GM18508 (cell line): ENCODE data around the gene GRB14.
"Not testable (repeated sequence)": the region's sequence is repeated elsewhere in the genome, so short reads cannot be mapped to it uniquely, and the experiment has no call there.

Source experiments
- ATAC-seq: cut with Tn5 transposase; IDR thresholded peaks from one replicate; pipeline ENCODE4 v1.9.1; 2021; ENCODE audit warnings: moderate number of reproducible peaks; ENCODE audit not compliant: insufficient read depth, unreplicated experiment

The GRB14 gene

DNA sequence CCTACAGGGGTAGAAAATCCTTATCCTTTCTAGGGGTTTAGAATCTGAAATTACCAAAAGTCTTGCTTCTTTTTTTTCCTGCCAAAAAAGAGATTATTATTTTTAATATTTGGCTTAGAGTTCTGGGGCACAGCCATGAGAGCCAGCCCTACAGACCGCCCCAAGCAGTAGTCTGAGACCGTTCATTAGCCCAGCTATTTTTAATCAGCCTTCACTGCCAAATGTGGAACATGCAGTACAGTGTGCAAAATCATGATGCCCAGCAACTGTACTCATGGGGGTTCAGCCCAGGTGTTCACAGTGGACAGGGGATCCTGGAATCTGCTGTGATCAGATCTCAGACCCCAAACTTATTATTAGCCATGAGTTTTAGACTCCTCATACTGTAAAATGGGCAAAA is 60.4 kb downstream of the GRB14 start:
- ATAC-seq: no peak

DNA sequence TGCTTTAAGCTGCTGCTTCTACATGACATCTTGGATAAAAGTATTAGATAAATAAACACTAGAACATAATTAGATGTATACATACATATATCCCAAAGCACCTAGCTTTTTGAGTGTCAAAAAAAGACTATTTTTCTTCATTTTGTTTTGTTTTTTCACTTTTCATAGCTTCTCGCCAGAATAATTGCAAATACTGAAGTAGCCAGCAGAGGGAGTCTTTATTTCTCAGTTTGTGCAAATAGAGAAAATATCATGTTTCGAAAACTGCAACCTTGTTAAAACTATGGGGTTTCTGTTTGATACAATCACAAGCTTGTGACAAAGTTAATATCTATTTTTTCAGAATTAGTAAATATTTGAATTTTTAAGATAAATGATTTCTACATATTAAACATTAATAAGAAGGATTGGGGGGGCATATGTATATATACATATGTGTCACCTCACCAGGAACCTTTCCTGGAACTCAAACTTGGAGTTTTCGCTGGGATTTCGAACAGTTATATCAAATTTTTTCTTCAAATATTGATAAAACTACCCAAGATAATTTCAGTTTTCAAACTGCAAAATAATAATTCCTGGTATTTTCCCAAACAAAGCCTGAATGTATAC is 61.0 kb downstream of the GRB14 start:
- no peak for ATAC-seq

DNA sequence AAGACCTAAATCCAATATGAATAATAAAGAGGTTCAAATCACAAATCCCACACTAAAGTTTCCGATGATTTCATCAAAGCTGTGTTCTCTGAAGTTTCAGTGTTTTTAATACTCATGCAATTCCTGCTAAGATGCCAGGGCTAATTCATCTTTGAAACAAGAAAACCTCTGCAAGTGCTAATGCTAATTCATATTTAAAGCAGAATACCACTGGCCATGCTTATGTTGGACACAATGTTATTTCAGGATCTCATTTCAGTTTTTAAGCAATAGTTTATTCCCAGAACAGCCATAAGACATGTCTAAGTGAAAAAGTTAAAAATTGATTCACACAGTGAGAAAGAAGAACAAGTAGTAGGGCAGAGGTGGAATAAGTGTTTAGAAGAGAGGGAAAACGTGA is 62.8 kb downstream of the GRB14 start:
- no peak for ATAC-seq

DNA sequence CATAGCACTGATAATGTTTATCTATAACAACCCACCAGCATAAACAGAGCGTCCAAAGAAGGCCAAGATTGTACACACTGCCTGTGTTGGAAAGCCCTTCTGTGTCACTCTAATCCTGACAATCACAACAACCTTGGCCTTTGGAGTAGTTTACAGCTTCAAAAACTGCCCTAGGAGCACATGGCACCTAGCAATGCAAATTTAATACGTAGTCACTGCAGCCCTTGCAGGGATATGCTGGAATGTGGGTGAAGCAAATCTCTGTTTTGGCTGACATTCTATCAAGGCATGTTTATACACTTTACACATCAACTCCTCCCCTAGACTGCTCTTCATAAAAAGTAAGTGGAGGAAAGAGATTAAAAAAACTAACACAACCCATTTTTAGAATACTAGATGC is 66.8 kb downstream of the GRB14 start:
- ATAC-seq: no peak

DNA sequence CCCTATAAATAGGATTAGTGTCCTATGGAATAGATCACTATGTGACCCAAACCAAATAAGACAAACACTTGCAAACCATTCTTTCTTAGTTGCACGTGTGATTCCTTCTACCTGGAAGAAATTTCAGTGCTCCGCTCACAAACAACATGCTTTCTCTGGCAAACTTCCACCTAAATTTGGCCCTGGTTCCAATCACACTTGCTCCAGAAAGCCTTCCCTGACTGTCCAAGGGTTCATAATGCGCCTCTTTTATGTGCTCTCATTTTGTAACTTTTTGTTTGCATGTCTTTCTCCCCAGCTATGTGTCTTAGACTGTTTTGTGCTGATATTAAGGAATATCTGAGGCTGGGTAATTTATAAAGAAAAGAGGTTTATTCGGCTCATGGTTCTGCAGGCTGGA is 69.8 kb downstream of the GRB14 start:
- no peak for ATAC-seq

DNA sequence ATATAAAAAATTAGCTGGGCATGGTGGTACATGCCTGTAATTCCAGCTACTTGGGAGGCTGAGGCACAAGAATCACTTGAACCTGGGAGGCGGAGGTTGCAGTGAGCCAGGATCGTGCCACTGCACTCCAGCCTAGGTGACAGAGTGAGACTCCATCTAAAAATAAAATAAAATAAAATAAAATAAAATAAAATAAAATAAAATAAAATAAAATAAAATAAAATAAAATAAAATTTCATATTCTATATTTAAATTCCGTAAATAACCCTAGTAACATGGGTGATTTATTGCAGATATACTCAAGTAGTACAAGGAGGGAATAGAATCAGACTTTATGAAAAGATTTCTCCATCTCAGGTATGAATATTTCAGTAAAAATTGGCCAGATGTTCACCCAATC is 71.6 kb downstream of the GRB14 start:
- not testable (repeated sequence) for ATAC-seq

DNA sequence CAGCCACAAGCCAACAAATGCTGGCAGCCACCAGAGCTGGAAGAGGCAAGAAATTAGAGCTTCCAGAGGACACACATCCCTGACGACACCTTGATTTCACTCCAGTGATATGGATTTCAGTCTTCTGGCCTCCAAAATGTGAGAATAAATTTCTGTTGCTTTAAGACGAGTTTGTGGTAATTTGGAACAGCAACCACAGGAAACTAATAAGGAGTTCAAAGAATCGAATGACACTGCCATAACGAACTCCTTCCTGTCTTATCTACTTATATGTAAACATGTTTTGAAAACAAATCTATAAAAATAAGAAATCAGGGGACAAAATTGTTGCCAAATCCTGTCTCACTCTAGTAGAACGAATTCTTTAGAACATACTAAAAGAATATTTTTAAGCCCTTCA is 75.8 kb downstream of the GRB14 start:
- ATAC-seq: no peak

DNA sequence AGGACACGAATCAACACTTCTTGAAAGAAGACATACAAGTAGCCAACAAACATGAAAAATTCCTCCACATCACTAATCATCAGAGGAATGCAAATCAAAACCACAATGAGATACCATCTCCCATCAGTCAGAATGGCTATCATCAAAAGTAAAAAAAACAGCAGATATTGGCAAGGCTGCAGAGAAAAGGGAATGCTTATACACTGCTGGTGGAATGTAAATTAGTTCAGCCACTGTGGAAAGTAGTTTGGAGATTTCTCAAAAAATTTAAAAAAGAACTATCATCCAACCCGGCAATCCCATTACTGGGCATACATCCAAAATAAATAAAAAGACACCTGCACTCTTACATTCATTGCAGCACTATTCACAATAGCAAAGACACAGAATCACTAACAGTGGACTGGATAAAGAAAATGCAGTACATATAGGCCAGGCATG is 78.7 kb downstream of the GRB14 start:
- ATAC-seq: no peak

DNA sequence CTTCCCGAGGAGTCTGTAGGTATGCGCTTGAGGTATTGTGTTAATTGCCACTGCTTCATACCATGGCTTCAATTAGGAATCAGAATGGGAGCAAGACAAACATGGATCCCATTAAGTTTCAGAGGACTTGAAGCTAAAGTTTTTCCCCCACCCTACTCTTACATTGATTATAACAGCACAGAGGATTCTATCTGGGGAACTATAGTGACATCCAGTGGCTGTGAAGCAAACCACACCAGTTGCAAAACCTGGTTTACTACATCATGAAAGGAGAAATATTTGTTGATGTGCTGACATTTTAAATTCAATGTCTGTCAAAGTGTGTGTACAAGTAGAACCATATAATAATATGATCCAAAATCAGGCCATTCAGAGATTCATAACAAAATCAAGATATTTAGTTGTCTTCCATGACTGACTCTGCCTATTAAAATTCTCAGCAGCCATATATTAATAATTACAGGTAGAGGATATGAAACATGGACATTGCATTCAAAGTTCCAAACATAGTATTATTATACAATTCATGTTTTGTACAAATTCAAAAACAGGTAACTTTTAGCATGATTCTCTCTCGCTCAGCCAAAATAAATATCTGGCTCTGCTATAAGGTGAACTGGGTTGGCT is 82.9 kb downstream of the GRB14 start:
- no peak for ATAC-seq

DNA sequence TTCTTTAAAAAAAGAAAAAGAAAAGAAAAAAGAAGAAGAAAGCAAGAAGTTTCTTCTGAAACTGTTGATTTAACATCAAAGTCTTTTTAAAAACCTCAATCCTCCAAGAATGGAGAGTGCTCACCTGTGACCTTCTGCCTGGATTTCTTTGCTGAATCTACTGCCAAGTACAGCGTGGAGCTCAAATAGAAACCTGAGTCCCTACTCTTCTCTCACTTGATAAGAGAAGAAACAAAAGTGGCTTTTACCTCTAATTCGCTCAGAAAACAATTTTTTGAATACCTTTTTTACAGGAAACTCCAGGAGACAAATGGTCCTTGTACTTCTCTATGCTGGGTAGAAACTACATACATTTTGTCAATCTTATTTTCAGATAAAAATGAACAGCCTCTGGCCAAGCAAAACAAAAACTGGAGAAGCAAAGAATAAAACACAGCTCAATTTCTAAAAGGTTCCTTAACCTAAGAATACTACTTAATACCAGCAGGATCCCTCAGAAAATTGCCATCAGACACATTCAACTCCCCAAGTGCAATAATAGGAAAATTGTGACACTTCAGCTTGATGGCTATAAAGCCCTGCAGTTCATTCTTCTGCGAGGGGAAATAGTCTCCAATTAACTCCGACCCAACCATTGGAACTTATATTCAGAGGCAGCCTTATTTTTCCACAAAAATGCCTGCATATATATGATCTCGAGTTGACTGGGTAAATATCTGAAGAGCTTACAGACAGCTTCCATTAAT is 85.8 kb downstream of the GRB14 start:
- no peak for ATAC-seq

DNA sequence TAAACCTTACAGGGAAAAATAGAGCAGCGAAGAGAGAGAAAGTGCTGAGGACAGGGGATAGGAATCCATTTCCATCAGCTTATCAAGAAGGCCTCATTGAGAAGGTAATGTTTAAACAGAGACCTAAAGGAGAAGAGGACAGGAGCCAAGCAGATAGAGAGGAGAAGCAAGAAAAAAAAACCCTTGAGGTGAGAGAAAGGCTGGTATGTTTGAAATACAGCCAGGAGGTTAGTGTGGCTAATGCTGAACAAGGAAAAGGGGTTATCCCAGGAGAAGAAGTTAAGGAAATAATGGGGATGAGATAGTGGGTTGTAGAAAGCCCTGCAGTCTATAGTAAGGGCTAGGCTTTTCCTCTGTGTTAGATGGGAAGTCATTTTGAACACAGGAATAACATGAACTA is 90.8 kb downstream of the GRB14 start:
- no peak for ATAC-seq

DNA sequence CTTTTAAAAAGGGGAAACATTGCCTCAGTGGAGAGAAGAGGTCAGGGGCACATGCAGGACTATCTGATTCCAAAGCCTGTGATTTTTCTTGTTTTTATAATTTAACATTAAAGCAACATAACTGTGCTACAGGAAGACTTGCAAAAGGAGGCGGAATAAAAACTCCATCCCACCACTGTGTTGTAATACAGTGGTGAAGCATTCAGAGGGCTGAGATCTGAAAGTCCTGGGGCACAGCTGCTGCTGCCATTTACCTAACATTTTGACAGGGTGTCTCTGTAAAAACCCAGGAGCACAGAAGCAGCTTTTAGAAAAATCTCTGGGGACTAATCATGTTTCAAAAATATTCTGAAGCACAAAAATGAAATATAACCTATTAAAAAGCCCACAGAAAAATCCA is 97.6 kb downstream of the GRB14 start:
- ATAC-seq: no peak

DNA sequence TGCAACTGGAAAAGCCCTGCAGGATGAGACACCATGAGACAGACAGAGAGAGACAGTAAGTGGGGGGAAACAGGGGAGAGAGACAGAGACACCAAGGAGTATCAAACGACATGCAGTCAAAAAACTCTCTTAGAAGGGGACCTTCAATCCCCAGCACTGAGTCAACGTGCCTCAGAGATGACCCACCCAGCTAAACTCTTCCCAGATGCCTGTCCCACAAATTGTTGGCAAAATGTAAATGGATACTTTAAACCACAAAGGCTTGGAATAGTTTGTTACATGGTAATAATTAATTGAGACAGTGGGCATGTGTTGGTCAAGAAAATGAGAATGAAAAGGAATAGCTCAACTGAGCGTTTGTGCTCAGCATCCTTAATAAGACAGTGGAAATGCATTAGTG is 98.3 kb downstream of the GRB14 start:
- ATAC-seq: no peak

DNA sequence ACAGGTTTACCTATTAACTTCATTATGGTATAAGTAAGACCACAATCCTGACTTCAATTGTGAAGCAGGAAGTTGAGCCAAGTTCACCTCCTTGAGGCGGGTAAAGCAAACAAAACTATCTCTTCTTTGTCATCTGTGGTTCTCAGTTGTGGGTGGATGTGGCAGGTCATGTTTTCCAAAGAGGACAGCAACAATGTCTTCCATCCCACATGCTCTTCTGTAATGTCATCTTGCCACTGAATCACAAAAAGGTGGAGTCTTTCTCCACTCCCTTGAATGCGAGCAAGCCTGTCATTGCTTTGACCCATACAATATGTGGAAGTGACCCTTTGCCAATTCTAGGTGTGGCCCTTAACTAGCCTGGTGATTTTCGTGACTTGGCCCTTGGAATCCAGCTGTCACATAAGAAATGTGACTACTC is 98.7 kb downstream of the GRB14 start:
- no peak for ATAC-seq

DNA sequence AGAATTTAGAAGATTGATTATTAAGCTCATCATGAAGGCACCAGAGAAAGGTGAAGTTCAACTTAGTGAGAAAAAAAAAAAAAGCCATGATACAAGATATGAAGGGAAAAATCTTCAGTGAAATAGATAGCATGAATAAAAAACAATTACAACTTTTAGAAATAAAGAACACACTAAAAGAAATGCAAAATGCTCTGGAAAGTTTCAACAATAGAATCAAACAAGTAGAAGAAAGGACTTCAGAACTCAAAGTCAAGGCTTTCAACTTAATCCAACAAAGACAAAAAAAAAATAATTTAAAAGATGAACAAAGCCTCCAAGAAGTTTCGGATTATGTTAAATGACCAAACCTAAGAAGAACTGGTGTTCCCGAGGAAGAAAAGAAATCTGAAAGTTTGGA is 105.5 kb downstream of the GRB14 start:
- no peak for ATAC-seq

DNA sequence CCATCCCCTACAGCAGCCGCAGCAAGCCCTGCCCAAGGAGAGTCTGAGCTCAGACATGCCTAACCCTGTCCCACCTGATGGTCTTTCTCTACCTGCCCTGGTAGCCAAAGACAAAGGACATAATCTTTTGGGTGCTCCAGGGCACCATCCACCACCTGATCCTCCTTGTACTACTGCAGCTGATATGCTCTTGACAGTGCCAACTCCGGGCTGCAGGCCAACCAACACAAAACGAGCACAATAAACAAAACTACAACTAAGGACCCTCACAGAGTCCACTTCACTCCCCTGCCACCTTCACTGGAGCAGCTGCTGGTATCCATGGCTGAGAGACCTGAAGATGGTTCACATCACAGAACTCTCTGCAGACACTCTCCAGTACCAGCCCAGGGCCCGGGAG is 106.3 kb downstream of the GRB14 start:
- no peak for ATAC-seq

DNA sequence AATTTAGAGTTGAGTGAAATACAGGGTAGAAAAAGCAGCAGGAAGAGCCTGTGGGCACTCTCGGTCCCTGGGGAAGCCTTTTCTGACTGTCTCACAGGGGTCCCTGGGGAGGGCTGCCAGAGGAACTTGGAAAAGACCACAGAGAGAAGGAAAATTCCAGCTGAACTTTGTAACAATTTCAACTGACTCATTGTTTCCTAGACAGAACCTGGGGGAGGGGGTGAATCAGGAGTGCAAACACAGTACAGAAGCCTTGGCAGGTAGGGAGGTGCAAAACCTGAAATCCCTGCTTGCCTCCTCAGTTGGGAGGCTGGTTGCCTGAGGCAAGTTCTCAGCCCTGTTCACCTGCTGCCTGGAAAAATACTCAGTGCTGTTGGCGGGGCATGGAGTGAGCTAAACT is 106.8 kb downstream of the GRB14 start:
- ATAC-seq: no peak

DNA sequence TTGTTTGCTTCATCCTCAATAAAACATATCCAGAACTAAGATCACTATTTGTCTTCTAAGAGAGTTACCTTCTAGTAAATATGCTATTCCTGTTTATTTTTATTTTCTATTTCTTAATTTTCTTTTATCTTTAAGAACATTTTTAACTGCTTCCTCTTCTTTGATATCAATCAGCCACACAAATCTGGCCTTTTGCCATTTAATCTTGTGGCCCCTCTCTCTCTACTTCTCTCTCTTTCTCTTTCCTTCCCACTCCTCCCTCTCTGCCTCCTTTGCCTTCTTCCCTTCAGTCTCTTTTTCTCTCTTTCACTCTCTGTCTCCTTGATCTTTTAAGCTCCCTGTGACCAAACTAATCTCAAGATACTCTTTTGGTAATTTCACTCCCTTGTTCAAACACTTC is 108.4 kb downstream of the GRB14 start:
- ATAC-seq: no peak

DNA sequence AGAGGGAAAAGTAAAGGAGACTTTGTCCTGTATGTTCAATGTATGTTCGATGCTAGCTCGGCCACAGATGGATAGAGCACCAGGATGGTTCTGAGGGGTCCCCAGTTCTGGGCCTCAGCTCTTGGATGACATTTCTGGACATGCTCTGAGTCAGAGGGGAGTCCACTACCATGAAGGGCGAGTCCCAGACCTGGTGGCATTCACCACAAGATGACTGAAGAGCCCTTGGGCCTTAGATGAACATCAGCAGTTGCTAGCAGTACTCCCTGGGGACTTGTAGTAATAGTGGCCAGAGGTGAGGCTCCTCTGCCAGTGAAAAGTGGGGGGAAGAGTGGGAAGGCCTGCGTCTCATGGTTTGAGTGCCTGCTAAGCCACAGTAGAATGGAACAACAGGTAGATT is 109.5 kb downstream of the GRB14 start:
- ATAC-seq: no peak

DNA sequence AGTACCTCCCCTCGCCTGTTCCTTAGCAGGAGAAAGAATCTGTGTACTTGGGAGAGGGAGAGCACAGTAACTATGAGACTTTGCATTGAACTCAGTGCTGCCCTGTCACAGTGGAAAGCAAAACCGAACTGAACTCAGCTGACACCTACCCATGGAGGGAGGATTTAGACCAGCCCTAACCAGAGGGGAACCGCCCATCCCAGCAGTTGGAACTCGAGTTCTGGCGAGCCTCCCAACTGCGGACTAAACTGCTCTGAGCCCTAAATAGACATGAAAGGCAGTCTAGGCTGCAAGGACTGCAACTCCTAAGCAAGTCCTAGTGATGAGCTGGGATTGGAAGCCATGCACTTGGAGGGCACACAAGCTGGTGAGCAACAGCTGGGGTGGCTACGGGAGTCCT is 110.4 kb downstream of the GRB14 start:
- no peak for ATAC-seq

DNA sequence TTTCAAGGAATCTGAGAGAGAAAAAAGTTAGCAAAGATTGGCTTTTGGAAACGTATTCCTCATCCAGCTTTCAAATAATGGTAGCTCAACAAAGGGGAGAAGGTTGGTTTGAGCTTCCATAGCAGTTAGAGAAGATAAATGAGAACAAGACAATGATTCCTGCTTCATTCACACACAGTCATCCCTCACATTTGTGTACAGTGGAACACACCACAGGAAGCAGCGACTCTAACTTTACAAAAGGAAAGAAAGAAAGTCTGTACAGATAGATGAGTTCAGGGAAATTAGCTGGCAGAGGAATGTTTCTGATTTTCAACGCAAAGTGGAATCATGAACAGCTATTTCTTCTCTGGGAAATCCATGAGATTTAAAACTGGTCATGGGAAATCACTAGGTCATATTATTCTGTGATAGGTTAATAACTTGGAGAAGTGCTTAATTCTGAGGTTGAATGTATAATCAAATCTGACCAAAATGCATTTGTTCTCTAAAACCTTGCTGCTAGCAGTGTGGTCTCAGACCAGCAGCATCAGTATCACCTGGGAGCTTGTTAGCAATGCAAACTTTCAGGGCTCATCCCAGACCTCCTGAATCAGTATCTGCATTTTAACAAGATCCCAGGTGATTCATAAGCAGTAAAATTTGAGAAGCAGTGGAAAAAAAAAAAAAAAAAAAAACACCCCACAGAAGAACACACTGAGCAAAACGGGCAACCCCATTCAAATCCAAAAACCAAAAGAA is 112.0 kb downstream of the GRB14 start:
- no peak for ATAC-seq
